Activated CD4-positive, CD25-positive, alpha-beta regulatory T cell (primary cell): ENCODE data around the gene DENND1B.

Source experiments
- DNase-seq, 4 experiments: peaks; one replicate each; lab custom pipeline; 2025; lab: John Stamatoyannopoulos, UW

The DENND1B gene

GRCh38 chr1:197467881-197468280 lies 307.4 kb downstream of the DENND1B start:
- no peak for DNase-seq

DNA sequence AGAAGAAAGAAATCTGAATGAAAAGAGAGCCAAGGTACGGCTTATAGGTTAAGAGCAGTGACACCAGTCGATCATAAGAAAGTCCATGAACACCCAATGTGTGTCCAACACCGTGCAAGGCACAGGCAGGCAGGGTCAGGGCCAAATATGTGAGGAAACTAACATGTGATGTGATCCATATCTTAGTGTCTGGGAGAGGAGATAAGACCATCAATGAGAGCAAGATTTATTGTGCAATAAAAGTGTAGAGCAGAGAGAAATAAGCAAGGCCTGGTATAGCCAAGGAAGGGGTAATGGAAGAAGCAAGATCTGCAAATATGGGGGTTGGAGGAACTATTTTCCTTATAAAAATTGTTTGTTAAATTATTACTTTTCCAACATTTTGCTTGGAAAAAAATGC lies 308.5 kb downstream of the DENND1B start:
- no peak for DNase-seq

DNA sequence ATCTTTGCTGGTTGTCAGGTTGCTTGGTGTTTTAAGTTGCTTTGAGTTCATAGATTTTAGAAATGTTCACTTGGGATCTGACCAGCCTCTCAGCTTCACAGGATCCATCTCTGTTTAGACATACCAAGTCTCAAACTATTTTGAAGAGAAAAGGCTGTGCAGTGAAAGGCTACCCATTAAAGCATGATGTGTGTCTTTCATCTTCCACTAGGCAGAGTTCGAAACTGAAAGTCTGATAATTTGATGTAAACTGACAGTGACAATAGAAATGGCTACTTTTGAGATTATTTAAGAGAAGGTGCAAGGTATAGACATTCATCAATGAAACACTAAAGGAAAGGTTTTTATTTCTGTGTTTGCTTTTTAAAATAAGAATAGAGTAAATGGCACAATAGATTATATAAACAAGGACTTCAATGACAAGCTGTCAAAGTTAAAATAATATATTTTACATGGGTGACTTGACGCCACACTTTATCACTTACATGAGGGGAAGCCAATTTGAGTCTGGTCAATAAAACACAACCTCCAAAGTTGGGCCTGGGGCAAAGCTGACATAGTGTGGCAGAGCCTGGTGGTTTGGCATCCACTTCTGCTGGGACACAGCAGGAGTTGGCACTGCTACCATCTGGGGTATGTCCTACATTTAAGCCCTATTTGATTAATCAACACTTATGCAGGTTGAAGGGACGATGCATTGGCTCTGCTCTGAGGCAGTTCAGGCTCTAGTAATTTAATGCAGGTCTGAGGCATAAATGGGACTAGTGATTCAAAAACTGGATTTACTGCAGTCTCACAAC lies 309.6 kb downstream of the DENND1B start:
- DNase-seq = no peak

GRCh38 chr1:197464044-197464443 lies 311.2 kb downstream of the DENND1B start:
- no peak for DNase-seq

DNA sequence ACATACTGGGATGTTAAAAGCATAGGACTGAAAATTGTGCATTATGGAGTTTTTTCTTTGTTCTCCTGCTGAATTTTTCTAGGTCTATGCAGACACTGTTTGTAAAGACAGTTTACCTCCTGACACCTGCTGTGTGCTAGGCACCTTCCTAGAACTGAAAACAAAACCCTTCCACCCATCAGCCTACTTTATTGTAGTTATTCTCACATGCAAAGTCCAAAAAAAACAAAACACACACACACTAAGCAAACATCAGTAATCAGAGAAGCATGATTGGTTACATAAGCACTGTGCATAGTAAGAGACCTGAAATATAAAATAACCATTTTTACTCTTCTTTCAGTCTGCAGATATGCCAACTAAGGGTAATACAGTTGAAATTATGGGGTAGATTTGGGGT lies 312.1 kb downstream of the DENND1B start:
- DNase-seq = no peak

- no peak for DNase-seq
Observed at GRCh38 chr1:197462539-197462938, 312.7 kb downstream of the DENND1B start.
